ENCODE measurements around the gene SLC66A3.

- TF ChIP-seq EZH2phosphoT487 (conservative IDR thresholded peaks at IDR 0.05; ENCODE audit: low read length): no peak
- TF ChIP-seq CTCF (IDR thresholded peaks at IDR 0.05; ENCODE audit: insufficient read depth, low read length, poor library complexity, severe bottlenecking): no peak
Measured at GRCh38 chr2:11124760-11125068, 30.6 kb upstream of the SLC66A3 start.

Data from SU-DHL-6 (cell line).